Common myeloid progenitor, CD34-positive (primary cell): ENCODE data around the gene EVI5L.

Experiments used
- CTCF ChIA-PET: fragments of 350-600 bp; sonication (Branson Sonifier 250); formaldehyde crosslinking; loops from one replicate; lab custom pipeline; 2021; ENCODE audit warnings: antibody characterized with exemption; lab: Charles Lee
- POLR2A ChIA-PET: fragments of 350-600 bp; sonication (Branson Sonifier 250); formaldehyde crosslinking; loops from one replicate; lab custom pipeline; 2021; ENCODE audit warnings: antibody characterized with exemption; lab: Charles Lee
- DNase-seq, 3 donors: peaks; one replicate each; pipeline versions ENCODE4 v3.0.0 to v3.0.0-alpha.2; 2013
- H3K27ac ChIP-seq, 2 experiments: 1 replicate in 1 of 2; 2 replicates in 1 of 2; pipeline ENCODE4 v1.7.0; 2013; ENCODE audit warnings: inconsistent platforms in 2 of 2, low read length in 2 of 2, mild to moderate bottlenecking in 2 of 2, low read depth in 1 of 2, moderate library complexity in 1 of 2; ENCODE audit not compliant: severe bottlenecking in 2 of 2, insufficient read depth in 1 of 2, poor library complexity in 1 of 2
- H3K27me3 ChIP-seq, 5 experiments: replicated peaks in 2 of 5; 1 replicate in 3 of 5; 2 replicates in 2 of 5; pipeline versions ENCODE4 v1.6.1 to v1.7.0; 2013; ENCODE audit warnings: low read length in 4 of 5, mild to moderate bottlenecking in 2 of 5, moderate library complexity in 2 of 5, inconsistent platforms in 1 of 5; ENCODE audit not compliant: insufficient read depth in 5 of 5, control insufficient read depth in 4 of 5
- H3K36me3 ChIP-seq, 4 experiments: 1 replicate in 2 of 4; 2 replicates in 2 of 4; pipeline versions ENCODE4 v1.6.1 to v1.7.0; 2013; ENCODE audit warnings: low read length in 3 of 4, control low read depth in 1 of 4, mild to moderate bottlenecking in 1 of 4; ENCODE audit not compliant: control insufficient read depth in 4 of 4, insufficient read depth in 4 of 4
- H3K4me1 ChIP-seq, 4 experiments: 1 replicate in 3 of 4; 2 replicates in 1 of 4; pipeline versions ENCODE4 v1.6.1 to v1.7.1; 2013; ENCODE audit warnings: low read length in 3 of 4, mild to moderate bottlenecking in 3 of 4, control low read depth in 1 of 4, inconsistent platforms in 1 of 4, moderate library complexity in 1 of 4; ENCODE audit not compliant: control insufficient read depth in 4 of 4, insufficient read depth in 4 of 4; ENCODE audit errors: control extremely low read depth in 1 of 4
- H3K4me3 ChIP-seq, 7 experiments: 1 replicate in 4 of 7; 2 replicates in 3 of 7; pipeline versions ENCODE4 v1.5.1 to v1.7.0; 2013; ENCODE audit warnings: mild to moderate bottlenecking in 7 of 7, low read length in 6 of 7, moderate library complexity in 6 of 7, inconsistent platforms in 2 of 7, low read depth in 2 of 7, control low read depth in 1 of 7; ENCODE audit not compliant: insufficient read depth in 4 of 7, control insufficient read depth in 1 of 7; ENCODE audit errors: extremely low read depth in 1 of 7
- H3K9me3 ChIP-seq, 5 experiments: 1 replicate in 4 of 5; 2 replicates in 1 of 5; pipeline versions ENCODE4 v1.6.1 to v1.7.1; 2013; ENCODE audit warnings: low read length in 4 of 5, mild to moderate bottlenecking in 2 of 5, inconsistent platforms in 1 of 5, low read depth in 1 of 5, moderate library complexity in 1 of 5; ENCODE audit not compliant: control insufficient read depth in 4 of 5, insufficient read depth in 2 of 5; ENCODE audit errors: control extremely low read depth in 1 of 5
- WGBS: methylation state at CpG from one replicate; pipeline ENCODE4 v1.1.5; 2013; ENCODE audit not compliant: insufficient coverage; 5-methylcytosine and 5-hydroxymethylcytosine counted together

Gene EVI5L

DNA sequence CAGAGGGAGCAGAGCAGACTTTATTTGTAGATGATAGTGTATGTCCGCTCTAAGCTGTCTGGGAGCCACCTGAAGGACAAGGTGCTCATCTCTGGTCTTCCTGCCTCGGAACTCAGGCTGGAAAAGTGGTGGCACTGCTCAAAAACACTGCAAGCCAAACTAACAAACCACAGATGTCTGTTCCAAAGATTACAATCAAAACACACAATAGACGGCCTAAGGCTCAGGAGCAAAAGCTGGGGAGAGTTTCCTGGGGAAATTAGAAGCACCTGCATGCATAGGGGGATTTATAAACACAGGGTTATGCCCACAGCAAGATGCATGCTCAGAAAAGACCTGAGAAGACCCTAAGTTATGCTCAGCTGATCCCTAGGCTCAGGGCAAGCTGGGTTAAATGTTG, 9.4 kb upstream of the EVI5L start:
- Histone ChIP-seq H3K27me3 (peaks cover 0 to 4% (median 0%) of the 10 kb centered on the region in 5 experiments), H3K27ac (no peak overlapping the region), H3K4me1 (peaks cover 0 to 5% (median under 1%) of the 10 kb centered on the region in 4 experiments), H3K36me3 (no peaks in the 10 kb centered on the region), H3K4me3 (no peak overlapping the region), H3K9me3 (peaks cover 0 to 10% (median 5%) of the 10 kb centered on the region in 5 experiments)
- POLR2A ChIA-PET, result interaction anchor here (1.0 kb wide), 1 partner anchor 16 kb away, joined by 3 read pairs; no protein-coding TSS in a partner anchor
- WGBS, result no CpG with 5 or more reads among the region's 3 CpGs
- CTCF ChIA-PET, result interaction anchor here (1.0 kb wide), 1 partner anchor 9 kb away, joined by 4 read pairs; no protein-coding TSS in a partner anchor
- DNase-seq, result no peak

DNA sequence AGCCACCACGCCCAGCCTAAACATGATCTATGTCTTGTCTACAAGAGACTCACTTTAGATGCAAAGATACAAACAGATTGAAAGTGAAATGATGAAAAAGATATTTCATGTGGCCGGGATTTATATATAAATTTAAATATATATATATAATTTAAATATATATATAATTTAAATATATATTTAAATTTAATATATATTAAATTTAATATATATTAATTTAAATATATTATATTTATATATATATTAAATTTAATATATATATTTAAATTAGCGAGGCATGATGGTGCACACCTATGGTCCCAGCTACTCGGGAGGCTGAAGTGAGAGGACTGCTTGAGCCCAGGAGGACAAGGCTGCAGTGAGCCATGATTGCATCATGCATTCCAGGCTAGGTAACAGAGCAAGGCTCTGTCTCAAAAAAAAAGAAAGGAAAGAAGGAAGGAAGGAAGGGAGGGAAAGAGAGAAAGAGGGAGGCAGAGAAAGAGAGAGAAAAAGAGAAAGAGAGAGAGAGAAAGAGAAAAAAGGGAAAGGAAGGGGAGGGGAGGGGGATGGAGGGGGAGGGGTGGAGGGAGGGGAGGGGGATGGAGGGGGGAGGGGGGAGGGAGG, 7.0 kb upstream of the EVI5L start:
- 100% methylated on average over 1 of the region's 4 CpGs for WGBS
- Histone ChIP-seq H3K36me3 (no peaks in the 10 kb centered on the region), H3K4me1 (peaks cover 0 to 3% (median 0%) of the 10 kb centered on the region in 4 experiments), H3K27ac (no peak overlapping the region), H3K4me3 (no peak overlapping the region), H3K27me3 (peaks cover 0 to 9% (median 2%) of the 10 kb centered on the region in 5 experiments), H3K9me3 (peaks cover 0 to 2% (median 0%) of the 10 kb centered on the region in 5 experiments)
- ChIA-PET CTCF (no interaction called here), POLR2A (no interaction called here)
- no peak for DNase-seq

DNA sequence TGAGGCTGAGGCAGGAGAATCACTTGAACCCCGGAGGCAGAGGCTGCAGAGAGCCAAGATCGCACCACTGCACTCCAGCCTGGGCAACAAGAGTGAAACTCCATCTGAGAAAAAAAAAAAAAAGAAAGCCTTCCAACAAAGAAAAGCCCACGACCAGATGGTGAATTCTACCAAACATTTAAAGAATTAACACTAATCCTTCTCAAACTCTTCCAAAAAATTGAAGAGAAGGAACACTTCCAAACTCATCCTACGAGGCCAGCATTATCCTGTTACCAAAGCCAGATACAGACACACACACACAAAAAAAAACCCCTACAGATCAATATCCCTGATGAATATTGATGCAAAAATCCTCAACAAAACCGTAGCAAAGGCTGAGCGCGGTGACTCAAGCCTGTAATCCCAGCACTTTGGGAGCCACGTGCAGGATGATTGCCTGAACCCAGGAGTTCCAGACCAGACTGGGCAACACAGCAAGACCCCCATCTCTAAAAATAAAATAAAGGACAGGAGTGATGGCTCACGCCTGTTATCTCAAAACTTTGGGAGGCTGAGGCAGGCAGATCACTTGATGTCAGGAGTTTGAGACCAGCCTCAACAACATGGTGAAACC, 6.2 kb upstream of the EVI5L start:
- no peak overlapping the region for H3K4me3 ChIP-seq
- CTCF ChIA-PET, result no interaction called here
- H3K27ac ChIP-seq, result no peak overlapping the region
- H3K4me1 ChIP-seq, result peaks cover 0 to 3% (median under 1%) of the 10 kb centered on the region in 4 experiments
- POLR2A ChIA-PET, result no interaction called here
- peaks cover 0 to 9% (median 2%) of the 10 kb centered on the region in 5 experiments for H3K27me3 ChIP-seq
- no peaks in the 10 kb centered on the region for H3K36me3 ChIP-seq
- DNase-seq, result no peak
- H3K9me3 ChIP-seq, result no peaks in the 10 kb centered on the region
- WGBS, result 98% methylated on average over 5 of the region's 9 CpGs

DNA sequence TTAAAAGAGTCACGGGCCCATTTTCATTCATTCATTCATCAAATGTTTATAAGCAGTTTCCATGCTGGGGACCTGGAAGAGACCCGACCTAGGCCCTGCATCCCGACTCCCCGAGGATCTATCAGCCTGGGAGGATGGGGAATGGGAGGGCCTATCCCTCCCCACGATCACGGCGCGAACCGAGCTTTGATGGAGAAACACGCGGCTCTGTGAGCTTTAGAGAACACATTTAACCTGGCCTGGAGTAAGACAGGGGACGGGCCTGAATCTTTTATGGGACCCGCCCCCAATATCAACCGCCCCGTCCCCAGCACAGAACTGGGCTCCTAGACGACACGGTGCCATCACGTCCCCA, 875 bp upstream of the EVI5L start:
- peak overlapping the region in 5 of 7 experiments; percentile 29 to 69 (median 59) for H3K4me3 ChIP-seq
- H3K4me1 ChIP-seq, result peaks cover 0 to 16% (median 7%) of the 10 kb centered on the region in 4 experiments
- ChIA-PET POLR2A (no interaction called here), CTCF (interaction anchor here (0.7 to 1.5 kb wide), 3 partner anchors 10 to 649 kb away, joined by 3 to 5 read pairs (median 3); no protein-coding TSS in a partner anchor)
- no peaks in the 10 kb centered on the region for H3K36me3 ChIP-seq
- peaks cover 0 to 9% (median 0%) of the 10 kb centered on the region in 5 experiments for H3K27me3 ChIP-seq
- H3K9me3 ChIP-seq, result no peaks in the 10 kb centered on the region
- WGBS, result 5% methylated on average over 17 of the region's 18 CpGs
- DNase-seq, result no peak
- no peak overlapping the region for H3K27ac ChIP-seq

DNA sequence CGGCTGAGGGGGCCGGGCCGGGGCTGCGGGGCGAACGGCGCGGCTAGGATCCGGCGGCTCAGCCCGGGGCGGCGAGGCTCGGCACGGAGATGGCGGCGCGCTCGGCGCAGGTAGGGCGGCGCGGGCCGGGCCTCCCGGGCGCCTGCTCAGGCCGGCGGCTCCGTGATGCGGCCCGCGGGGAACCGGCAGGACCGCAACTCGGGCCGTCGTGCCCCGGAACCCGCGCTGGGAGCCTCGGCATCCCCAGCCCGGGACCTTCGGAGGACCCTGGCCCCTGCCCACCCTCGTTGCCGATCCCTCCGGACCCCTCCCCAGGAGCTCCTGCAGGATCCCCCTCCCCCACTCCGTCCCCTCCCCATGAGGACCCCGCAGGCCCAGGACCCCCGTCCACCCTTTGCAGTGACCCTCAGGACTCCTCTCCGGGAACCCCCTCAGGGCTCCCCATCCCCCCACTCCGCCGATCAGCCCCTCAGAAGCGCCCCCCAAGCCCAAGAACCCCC, 304 bp downstream of the EVI5L start:
- no peaks in the 10 kb centered on the region for H3K36me3 ChIP-seq
- H3K27me3 ChIP-seq, result peaks cover 0 to 9% (median 0%) of the 10 kb centered on the region in 5 experiments
- CTCF ChIA-PET, result no interaction called here
- 0% methylated on average over 47 of the region's 53 CpGs for WGBS
- peaks cover 0 to 16% (median 7%) of the 10 kb centered on the region in 4 experiments for H3K4me1 ChIP-seq
- POLR2A ChIA-PET, result no interaction called here
- H3K4me3 ChIP-seq, result peak overlapping the region; percentile 45 to 78 (median 72)
- DNase-seq, result no peak
- no peaks in the 10 kb centered on the region for H3K9me3 ChIP-seq
- no peak overlapping the region for H3K27ac ChIP-seq

DNA sequence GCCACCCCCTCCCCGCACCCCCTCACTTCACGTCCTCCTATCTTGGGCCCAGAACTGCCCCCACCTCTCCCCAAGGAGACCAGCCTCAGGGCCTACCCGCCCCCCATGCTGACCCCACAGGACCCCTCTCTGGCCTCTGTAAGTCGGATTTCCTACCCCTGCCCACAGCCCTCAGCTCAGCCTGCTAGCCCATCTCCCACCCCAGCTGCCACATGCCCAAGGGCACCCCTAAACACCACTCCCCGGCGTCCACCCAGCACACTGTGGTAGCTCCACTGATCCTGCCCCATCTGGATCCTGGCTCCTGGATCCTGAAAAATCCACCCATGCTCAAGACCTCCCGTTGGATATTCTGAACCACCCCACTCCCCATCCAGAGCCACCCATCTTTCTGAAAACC, 805 bp downstream of the EVI5L start:
- no peaks in the 10 kb centered on the region for H3K9me3 ChIP-seq
- H3K4me1 ChIP-seq, result peaks cover 0 to 16% (median 7%) of the 10 kb centered on the region in 4 experiments
- H3K36me3 ChIP-seq, result no peaks in the 10 kb centered on the region
- DNase-seq, result no peak
- H3K27me3 ChIP-seq, result peaks cover 0 to 9% (median 0%) of the 10 kb centered on the region in 5 experiments
- no peak overlapping the region for H3K27ac ChIP-seq
- 79% methylated on average over 3 of the region's 7 CpGs for WGBS
- CTCF ChIA-PET, result no interaction called here
- POLR2A ChIA-PET, result no interaction called here
- H3K4me3 ChIP-seq, result peak overlapping the region in 6 of 7 experiments; percentile 57 to 78 (median 72)

DNA sequence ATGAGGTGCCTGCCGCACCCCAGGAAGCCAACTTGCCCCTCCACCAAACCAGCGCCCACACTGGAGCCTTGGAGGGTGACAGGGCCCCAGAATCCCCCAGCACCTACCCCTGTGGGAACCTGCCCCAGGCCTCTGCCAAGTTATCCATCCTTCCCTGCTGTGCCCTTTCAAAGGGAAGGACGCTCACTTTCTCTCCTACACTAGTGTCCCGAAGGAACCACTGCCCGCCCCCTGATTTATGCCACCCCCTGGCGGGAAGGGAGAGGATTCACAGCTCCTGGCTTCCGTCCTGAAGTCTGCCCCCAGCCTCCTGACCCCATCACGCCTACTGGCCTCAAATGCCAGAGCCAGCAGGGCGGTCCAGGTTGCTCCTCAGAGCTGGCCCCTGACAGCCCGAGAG, 1.4 kb downstream of the EVI5L start:
- CTCF ChIA-PET, result interaction anchor here (0.9 to 1.5 kb wide), 2 partner anchors 30 to 38 kb away, joined by 3 to 4 read pairs; no protein-coding TSS in a partner anchor
- no peak overlapping the region for H3K4me3 ChIP-seq

More for the DNA sequence above, 1.4 kb downstream of the EVI5L start:
- Histone ChIP-seq H3K36me3 (no peaks in the 10 kb centered on the region), H3K4me1 (peaks cover 0 to 16% (median 7%) of the 10 kb centered on the region in 4 experiments), H3K9me3 (no peaks in the 10 kb centered on the region), H3K27ac (no peak overlapping the region), H3K27me3 (peaks cover 0 to 9% (median 0%) of the 10 kb centered on the region in 5 experiments)
- 96% methylated on average over 6 of the region's 10 CpGs for WGBS
- DNase-seq, result no peak
- POLR2A ChIA-PET, result no interaction called here
